GM23338 (cell line): ENCODE results near the gene PPP2R2B. TPM values are rescaled to one million over a fixed set of nuclear protein-coding genes. Genes with fewer than 3 reads are reported as not detected.

Experiments used
- ATAC-seq: fragments of 200-7000 bp; cut with Tn5 transposase; 3 replicates; pipeline ENCODE4 v1.9.1; 2020
- DNase-seq: peaks from one replicate; pipeline ENCODE4 v3.0.0-alpha.2; 2015; ENCODE audit warnings: low spot score
- H2AFZ ChIP-seq: fragments of 200-600 bp; sonication (generic); 2 replicates; pipeline ENCODE4 v1.8.0; 2016; ENCODE audit warnings: antibody characterized with exemption, mild to moderate bottlenecking, moderate library complexity
- H3F3A ChIP-seq: fragments of 200-600 bp; sonication (generic); replicated peaks from 2 replicates; pipeline ENCODE4 v1.8.0; 2017; ENCODE audit warnings: antibody characterized with exemption, mixed run types, low read depth
- H3K27ac ChIP-seq: fragments of 200-600 bp; sonication (generic); 2 replicates; pipeline ENCODE4 v1.6.1; 2016; ENCODE audit warnings: low read depth
- H3K27me3 ChIP-seq: fragments of 200-600 bp; sonication (generic); 2 replicates; pipeline ENCODE4 v1.8.0; 2016; ENCODE audit warnings: mild to moderate bottlenecking, mixed run types, moderate library complexity; ENCODE audit not compliant: insufficient read depth
- H3K36me3 ChIP-seq: fragments of 200-600 bp; sonication (generic); 2 replicates; pipeline ENCODE4 v1.8.0; 2016; ENCODE audit warnings: mild to moderate bottlenecking; ENCODE audit not compliant: insufficient read depth
- H3K4me1 ChIP-seq: fragments of 200-600 bp; sonication (generic); 2 replicates; pipeline ENCODE4 v1.8.0; 2016; ENCODE audit warnings: mild to moderate bottlenecking, moderate library complexity; ENCODE audit not compliant: insufficient read depth
- H3K4me2 ChIP-seq: fragments of 200-600 bp; sonication (generic); 2 replicates; pipeline ENCODE4 v1.7.1; 2017; ENCODE audit warnings: mixed run types
- H3K4me3 ChIP-seq: fragments of 200-600 bp; sonication (generic); 2 replicates; pipeline ENCODE4 v1.6.1; 2016; ENCODE audit warnings: mixed run types
- H3K79me2 ChIP-seq: fragments of 200-600 bp; sonication (generic); replicated peaks from 2 replicates; pipeline ENCODE4 v1.8.0; 2017; ENCODE audit warnings: mild to moderate bottlenecking; ENCODE audit not compliant: insufficient read depth
- H3K9me2 ChIP-seq: fragments of 200-600 bp; sonication (generic); 2 replicates; pipeline ENCODE4 v1.8.0; 2017; ENCODE audit not compliant: insufficient read depth
- H4K20me1 ChIP-seq: fragments of 200-600 bp; sonication (generic); replicated peaks from 2 replicates; pipeline ENCODE4 v1.8.0; 2017; ENCODE audit warnings: mild to moderate bottlenecking; ENCODE audit not compliant: insufficient read depth
- H3K27ac Mint-ChIP-seq: 2 replicates; pipeline ENCODE4 v1.8.0; 2020; ENCODE audit warnings: inconsistent platforms, mild to moderate bottlenecking, moderate library complexity, mixed read lengths
- H3K27me3 Mint-ChIP-seq: 3 replicates; pipeline ENCODE4 v1.8.0; 2022; ENCODE audit warnings: low read depth, mild to moderate bottlenecking, moderate library complexity, mixed read lengths, inconsistent platforms; ENCODE audit not compliant: insufficient read depth, poor library complexity
- H3K36me3 Mint-ChIP-seq: 3 replicates; pipeline ENCODE4 v1.8.0; 2021; ENCODE audit warnings: low read depth, mild to moderate bottlenecking, inconsistent platforms, moderate library complexity, mixed read lengths
- H3K4me1 Mint-ChIP-seq: 3 replicates; pipeline ENCODE4 v1.8.0; 2020; ENCODE audit warnings: mild to moderate bottlenecking, inconsistent platforms, mixed read lengths
- H3K4me3 Mint-ChIP-seq: 3 replicates; pipeline ENCODE4 v1.8.0; 2021; ENCODE audit warnings: moderate library complexity, mild to moderate bottlenecking, inconsistent platforms, mixed read lengths
- H3K9me3 Mint-ChIP-seq: 3 replicates; pipeline ENCODE4 v1.8.0; 2020; ENCODE audit warnings: moderate library complexity, mild to moderate bottlenecking, inconsistent platforms, mixed read lengths
- CREB1 ChIP-seq: fragments of 250-450 bp; sonication (Bioruptor Pico); IDR thresholded peaks from 2 replicates; pipeline ENCODE4 v1.5.0; 2020; ENCODE audit warnings: low read depth, mild to moderate bottlenecking, moderate library complexity
- CTCF ChIP-seq, 2 experiments: fragments of 200-600 bp in 1 of 2; sonication (generic) in 1 of 2; conservative IDR thresholded peaks; 2 replicates each; pipeline versions ENCODE4 v1.5.1 to v1.6.1; 2016 to 2017; ENCODE audit warnings: antibody characterized with exemption in 2 of 2, low read depth in 2 of 2, mild to moderate bottlenecking in 2 of 2, moderate library complexity in 1 of 2
- EZH2 ChIP-seq: fragments of 200-600 bp; sonication (generic); IDR thresholded peaks from one replicate; pipeline ENCODE4 v1.8.0; 2017; ENCODE audit warnings: antibody characterized with exemption, mild to moderate bottlenecking, low read depth; ENCODE audit not compliant: unreplicated experiment
- EZH2phosphoT487 ChIP-seq: fragments of 200-600 bp; sonication (generic); IDR thresholded peaks from one replicate; pipeline ENCODE4 v1.8.1; 2018; ENCODE audit warnings: antibody characterized with exemption; ENCODE audit not compliant: unreplicated experiment
- JUNB ChIP-seq: IDR thresholded peaks from one replicate; pipeline ENCODE4 v1.6.1; 2016; ENCODE audit warnings: antibody characterized with exemption; ENCODE audit not compliant: unreplicated experiment
- NANOG ChIP-seq: IDR thresholded peaks from 2 replicates; pipeline ENCODE4 v1.6.1; 2016; ENCODE audit warnings: antibody characterized with exemption, borderline replicate concordance
- POLR2AphosphoS5 ChIP-seq: IDR thresholded peaks from 2 replicates; pipeline ENCODE4 v1.6.1; 2016; ENCODE audit warnings: antibody characterized with exemption, low read depth
- REST ChIP-seq: IDR thresholded peaks from one replicate; pipeline ENCODE4 v1.6.1; 2018; ENCODE audit warnings: antibody characterized with exemption; ENCODE audit not compliant: unreplicated experiment
- STAT1 ChIP-seq: IDR thresholded peaks from one replicate; pipeline ENCODE4 v1.6.1; 2016; ENCODE audit warnings: antibody characterized with exemption; ENCODE audit not compliant: unreplicated experiment
- ZNF114 ChIP-seq: fragments of 250-450 bp; sonication (Bioruptor Pico); IDR thresholded peaks from 2 replicates; pipeline ENCODE4 v1.5.0; 2020; ENCODE audit warnings: mild to moderate bottlenecking, moderate library complexity
- ZNF331 ChIP-seq: fragments of 250-450 bp; sonication (Bioruptor Pico); IDR thresholded peaks from 2 replicates; pipeline ENCODE4 v1.5.0; 2020; ENCODE audit warnings: low read depth, mild to moderate bottlenecking, moderate library complexity
- ZNF462 ChIP-seq: fragments of 250-450 bp; sonication (Bioruptor Pico); IDR thresholded peaks from 2 replicates; pipeline ENCODE4 v1.5.0; 2020; ENCODE audit warnings: mild to moderate bottlenecking, moderate library complexity
- polyA plus RNA-seq: library from polyadenylated mRNA; unstranded; fragments of >200 nt; fragmentation: Nextera tagmentation; extraction: Ambion mirVana; gene quantifications from 2 replicates; pipeline ENCODE4 v1.2.1, GENCODE V29; 2016
- total RNA-seq: library from RNA; depleted of rRNA; stranded (reverse); fragments of >200 nt; shearing (Covaris generic); gene quantifications from 2 replicates; pipeline ENCODE4 v1.2.3, GENCODE V29; 2014
- TF ChIP-seq, protein P1 (sequence below): IDR thresholded peaks from 2 replicates; pipeline ENCODE4 v1.6.1; 2016; ENCODE audit warnings: antibody characterized with exemption

The PPP2R2B gene
- total and polyA plus RNA-seq, 2 experiments from 2014 or later = 21.3 to 33.9 TPM

GRCh38 chr5:146781157-146781556 is 97.4 kb downstream of the PPP2R2B start:
- no peaks in the 10 kb centered on the region for H4K20me1 ChIP-seq
- H2AFZ ChIP-seq = no peak overlapping the region
- Mint-ChIP-seq H3K4me1 (peaks cover 20% of the 10 kb centered on the region; the same call in 2 of the 3 replicates), H3K27ac (no peak overlapping the region), H3K36me3 (peaks cover 21% of the 10 kb centered on the region; the same call in 2 of the 3 replicates), H3K9me3 (peaks cover 3% of the 10 kb centered on the region; the same call in 2 of the 3 replicates), H3K27me3 (no peaks in the 10 kb centered on the region), H3K4me3 (no peak overlapping the region)
- H3K4me3 ChIP-seq = no peak overlapping the region
- H3K4me1 ChIP-seq = peaks cover 5% of the 10 kb centered on the region; the same call in 1 of the 2 replicates
- no peaks in the 10 kb centered on the region; the same call in 1 of the 2 replicates for H3K36me3 ChIP-seq
- no peaks in the 10 kb centered on the region for H3K79me2 ChIP-seq
- ATAC-seq = no peak
- TF ChIP-seq STAT1 (no peak), EZH2 (no peak), CREB1 (CRISPR knock-in tag) (no peak), JUNB (no peak), EZH2phosphoT487 (no peak), POLR2AphosphoS5 (no peak), ZNF462 (CRISPR knock-in tag) (no peak), ZNF331 (CRISPR knock-in tag) (no peak), REST (no peak), CTCF (conservative IDR thresholded peaks at IDR 0.05; ENCODE audit: low read depth in 2 of 2) (no peak), ZNF114 (CRISPR knock-in tag) (no peak), NANOG (no peak)
- TF ChIP-seq, protein P1, sequence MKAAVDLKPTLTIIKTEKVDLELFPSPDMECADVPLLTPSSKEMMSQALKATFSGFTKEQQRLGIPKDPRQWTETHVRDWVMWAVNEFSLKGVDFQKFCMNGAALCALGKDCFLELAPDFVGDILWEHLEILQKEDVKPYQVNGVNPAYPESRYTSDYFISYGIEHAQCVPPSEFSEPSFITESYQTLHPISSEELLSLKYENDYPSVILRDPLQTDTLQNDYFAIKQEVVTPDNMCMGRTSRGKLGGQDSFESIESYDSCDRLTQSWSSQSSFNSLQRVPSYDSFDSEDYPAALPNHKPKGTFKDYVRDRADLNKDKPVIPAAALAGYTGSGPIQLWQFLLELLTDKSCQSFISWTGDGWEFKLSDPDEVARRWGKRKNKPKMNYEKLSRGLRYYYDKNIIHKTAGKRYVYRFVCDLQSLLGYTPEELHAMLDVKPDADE = no peak
- H3K27me3 ChIP-seq = no peaks in the 10 kb centered on the region
- DNase-seq = no peak
- no peaks in the 10 kb centered on the region for H3K9me2 ChIP-seq
- H3K27ac ChIP-seq = no peak overlapping the region
- no peak overlapping the region for H3K4me2 ChIP-seq
- no peaks in the 10 kb centered on the region for H3F3A ChIP-seq
